Heart left ventricle (tissue), 13 donors: ENCODE results near the gene ACSS3.

Experiments used
- POLR2A ChIP-seq, 2 donors: fragments of 450-650 bp; IDR thresholded peaks; one replicate each; pipeline ENCODE4 v1.6.1; 2017; ENCODE audit warnings: antibody characterized with exemption in 2 of 2, mild to moderate bottlenecking in 2 of 2, moderate library complexity in 2 of 2
- TF ChIP-seq, protein P1 (sequence below), 12 donors: fragments of 200-600 bp; sonication (generic) in 4 of 12; IDR thresholded peaks; one replicate each; pipeline versions ENCODE4 v1.5.0 to v1.8.0; 2018 to 2022; ENCODE audit warnings: antibody characterized with exemption in 12 of 12, mild to moderate bottlenecking in 5 of 12
- donor health status: ischemic (EF 13 %, LVEDD 7.1; RV severe dilation, severe dysfunction).
- donor health status: DM: no; HTN: yes; CAD: no.
- donor health status: DM: no; HTN: no; CAD: no.
- donor health status: ischemic (EF 25% LVEDD 6.9; RV normal size, moderate dysfunction).
- donor health status: ischemic (EF 25% LVEDD 5.7; RV mildly dilated, moderate dysfunction).
- donor health status: ischemic (EF 35%, LVEDD 5.7; RV mildly dilated, moderate dysfunction).
- donor health status: nonischemic (EF 11% LVEDD 7.7; RV severe dilation, severe dysfunction).
- donor health status: DM: yes; HTN: yes; CAD: no.
- donor health status: PGD.
- donor health status: ischemic (EF 29% LVEDD 5.4; RV normal size, mild dysfunction).
- donor health status: nonischemic (EF 23%, LVEDD 6.1; RV moderate dilation, normal function).

DNA sequence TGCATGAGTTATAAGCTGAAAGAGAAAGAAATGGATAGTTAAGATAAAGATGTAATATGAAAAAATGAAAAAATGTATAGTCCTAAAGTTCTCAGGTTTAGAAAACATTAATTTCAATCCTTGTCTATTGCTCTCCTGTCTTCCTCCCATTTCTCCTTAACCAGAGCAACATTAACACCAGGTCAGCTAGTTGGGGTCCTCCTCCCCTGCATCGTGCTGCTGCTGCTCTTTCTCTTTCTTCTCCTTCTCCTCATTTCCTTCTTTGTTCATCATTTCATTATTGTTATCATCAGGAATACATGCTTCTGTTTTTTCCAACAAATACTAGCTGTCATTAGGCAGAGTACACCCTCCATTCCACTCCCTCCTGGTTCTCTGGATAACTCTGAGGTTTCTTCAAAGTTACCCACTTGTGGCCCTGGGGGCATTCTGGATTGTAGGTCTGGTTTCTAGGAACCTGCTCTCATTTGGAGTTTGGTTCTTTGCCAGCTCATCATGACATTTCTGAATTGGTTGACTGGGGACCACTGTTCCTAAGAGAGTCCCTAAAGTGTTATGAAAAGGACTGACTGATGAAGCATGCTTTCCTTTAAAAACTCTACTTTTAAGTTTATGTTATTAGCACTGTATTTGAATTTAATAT, 17.0 kb downstream of the ACSS3 start:
- TF ChIP-seq, protein P1, sequence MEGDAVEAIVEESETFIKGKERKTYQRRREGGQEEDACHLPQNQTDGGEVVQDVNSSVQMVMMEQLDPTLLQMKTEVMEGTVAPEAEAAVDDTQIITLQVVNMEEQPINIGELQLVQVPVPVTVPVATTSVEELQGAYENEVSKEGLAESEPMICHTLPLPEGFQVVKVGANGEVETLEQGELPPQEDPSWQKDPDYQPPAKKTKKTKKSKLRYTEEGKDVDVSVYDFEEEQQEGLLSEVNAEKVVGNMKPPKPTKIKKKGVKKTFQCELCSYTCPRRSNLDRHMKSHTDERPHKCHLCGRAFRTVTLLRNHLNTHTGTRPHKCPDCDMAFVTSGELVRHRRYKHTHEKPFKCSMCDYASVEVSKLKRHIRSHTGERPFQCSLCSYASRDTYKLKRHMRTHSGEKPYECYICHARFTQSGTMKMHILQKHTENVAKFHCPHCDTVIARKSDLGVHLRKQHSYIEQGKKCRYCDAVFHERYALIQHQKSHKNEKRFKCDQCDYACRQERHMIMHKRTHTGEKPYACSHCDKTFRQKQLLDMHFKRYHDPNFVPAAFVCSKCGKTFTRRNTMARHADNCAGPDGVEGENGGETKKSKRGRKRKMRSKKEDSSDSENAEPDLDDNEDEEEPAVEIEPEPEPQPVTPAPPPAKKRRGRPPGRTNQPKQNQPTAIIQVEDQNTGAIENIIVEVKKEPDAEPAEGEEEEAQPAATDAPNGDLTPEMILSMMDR (IDR thresholded peaks at IDR 0.05), result no peak
- TF ChIP-seq POLR2A (IDR thresholded peaks at IDR 0.05), result no peak
